ENCODE results near the gene IKZF5. TPM values are rescaled to one million over a fixed set of nuclear protein-coding genes. Genes with fewer than 3 reads are reported as not detected.
A peak's percentile ranks its signal among the peaks of the same experiment; 100 is the strongest.

The IKZF5 gene
- polyA plus RNA-seq, 1 donor = 18.2 TPM

DNA sequence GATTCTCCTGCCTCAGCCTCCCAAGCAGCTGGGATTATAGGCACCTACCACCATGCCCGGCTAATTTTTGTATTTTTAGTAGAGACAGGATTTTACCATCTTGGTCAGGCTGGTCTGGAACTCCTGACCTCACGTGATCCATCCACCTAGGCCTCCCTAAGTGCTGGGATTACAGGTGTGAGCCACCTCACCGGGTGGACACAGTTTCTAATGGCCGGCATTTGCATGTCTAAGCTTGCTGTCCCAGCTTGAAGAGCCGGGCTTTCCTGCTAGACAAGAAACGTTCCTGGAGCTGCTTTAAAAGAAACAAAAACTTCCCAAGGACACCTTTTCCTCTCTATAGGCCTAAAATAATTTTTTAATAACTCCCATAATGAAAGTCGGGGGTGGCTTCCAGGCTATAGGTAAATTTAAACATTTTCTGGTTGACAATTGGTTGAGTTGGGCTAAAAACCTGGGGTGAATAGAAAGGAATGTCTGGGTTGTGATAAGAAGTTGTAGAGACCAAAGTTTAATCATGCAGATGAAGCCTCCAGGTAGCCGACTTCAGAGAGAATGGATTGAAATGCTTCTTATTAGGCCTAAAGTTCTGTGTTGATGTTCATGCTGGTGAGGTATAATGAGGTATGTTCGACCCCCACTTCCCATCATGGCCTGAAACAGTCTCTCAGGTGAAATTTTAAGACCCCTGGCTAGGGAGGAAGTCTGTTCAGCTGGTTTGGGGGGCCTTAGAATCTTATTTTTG lies 9.0 kb upstream of the IKZF5 start:
- no peaks in the 10 kb centered on the region for H3K9me3 ChIP-seq (ENCODE audit: control insufficient read depth, low read depth, low read length)
- H3K4me1 ChIP-seq (ENCODE audit: control insufficient read depth, insufficient read depth, low read length) = no peaks in the 10 kb centered on the region
- H3K27me3 ChIP-seq (ENCODE audit: control insufficient read depth, insufficient read depth, low read length) = no peaks in the 10 kb centered on the region
- no peak for DNase-seq
- H3K4me3 ChIP-seq (ENCODE audit: low read length) = no peak overlapping the region
- H3K36me3 ChIP-seq (ENCODE audit: control insufficient read depth, insufficient read depth, low read length) = no peaks in the 10 kb centered on the region
- WGBS (ENCODE audit: insufficient coverage, low lambda C conversion rate) = 17% methylated on average over 1 of the region's 9 CpGs
- H3K27ac ChIP-seq (ENCODE audit: low read length) = no peak overlapping the region

DNA sequence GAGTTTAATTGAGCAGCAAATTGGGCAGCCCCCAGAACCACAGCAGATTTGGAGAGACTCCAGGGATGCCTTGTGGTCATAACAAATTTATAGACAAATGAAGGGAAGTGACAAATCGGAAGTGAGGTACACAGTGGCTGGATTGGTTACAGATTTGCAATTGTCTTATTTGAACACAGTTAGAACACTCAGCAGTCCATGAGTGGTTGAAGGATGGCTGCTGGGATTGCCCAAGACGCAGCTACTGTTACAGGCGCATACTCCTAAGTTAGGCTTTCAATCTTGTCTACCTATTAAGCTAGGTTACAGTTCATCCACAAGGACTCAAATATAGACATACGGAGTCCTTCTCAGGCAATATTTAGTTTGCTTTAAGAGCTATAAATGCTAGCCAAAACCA lies 7.6 kb upstream of the IKZF5 start:
- no peak for DNase-seq
- H3K36me3 ChIP-seq (ENCODE audit: control insufficient read depth, insufficient read depth, low read length) = no peaks in the 10 kb centered on the region
- H3K4me1 ChIP-seq (ENCODE audit: control insufficient read depth, insufficient read depth, low read length) = no peaks in the 10 kb centered on the region
- no peak overlapping the region for H3K27ac ChIP-seq (ENCODE audit: low read length)
- 100% methylated on average over 2 of the region's 4 CpGs for WGBS (ENCODE audit: insufficient coverage, low lambda C conversion rate)
- no peak overlapping the region for H3K4me3 ChIP-seq (ENCODE audit: low read length)
- no peaks in the 10 kb centered on the region for H3K9me3 ChIP-seq (ENCODE audit: control insufficient read depth, low read depth, low read length)
- no peaks in the 10 kb centered on the region for H3K27me3 ChIP-seq (ENCODE audit: control insufficient read depth, insufficient read depth, low read length)

DNA sequence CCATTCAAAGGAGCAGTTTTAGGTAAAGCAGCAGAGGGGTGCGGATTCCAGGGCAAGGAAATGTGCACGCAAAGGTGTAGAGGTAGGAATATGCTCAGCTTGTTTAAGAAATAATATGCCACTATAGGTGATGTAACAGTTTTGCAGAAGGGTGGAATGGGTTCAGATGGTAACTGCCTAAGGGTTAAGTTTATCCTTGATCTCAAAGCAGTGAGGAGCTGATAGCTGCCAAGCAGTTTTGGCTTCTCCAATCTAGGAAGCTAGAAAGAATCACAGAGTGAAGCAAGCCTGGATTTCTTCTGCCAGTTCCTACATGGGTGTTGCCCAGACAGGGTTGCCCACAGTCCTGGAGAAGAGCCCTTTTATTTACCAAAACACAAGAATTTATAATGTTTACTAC lies 6.2 kb upstream of the IKZF5 start:
- no CpG with 5 or more reads among the region's 2 CpGs for WGBS (ENCODE audit: insufficient coverage, low lambda C conversion rate)

DNA sequence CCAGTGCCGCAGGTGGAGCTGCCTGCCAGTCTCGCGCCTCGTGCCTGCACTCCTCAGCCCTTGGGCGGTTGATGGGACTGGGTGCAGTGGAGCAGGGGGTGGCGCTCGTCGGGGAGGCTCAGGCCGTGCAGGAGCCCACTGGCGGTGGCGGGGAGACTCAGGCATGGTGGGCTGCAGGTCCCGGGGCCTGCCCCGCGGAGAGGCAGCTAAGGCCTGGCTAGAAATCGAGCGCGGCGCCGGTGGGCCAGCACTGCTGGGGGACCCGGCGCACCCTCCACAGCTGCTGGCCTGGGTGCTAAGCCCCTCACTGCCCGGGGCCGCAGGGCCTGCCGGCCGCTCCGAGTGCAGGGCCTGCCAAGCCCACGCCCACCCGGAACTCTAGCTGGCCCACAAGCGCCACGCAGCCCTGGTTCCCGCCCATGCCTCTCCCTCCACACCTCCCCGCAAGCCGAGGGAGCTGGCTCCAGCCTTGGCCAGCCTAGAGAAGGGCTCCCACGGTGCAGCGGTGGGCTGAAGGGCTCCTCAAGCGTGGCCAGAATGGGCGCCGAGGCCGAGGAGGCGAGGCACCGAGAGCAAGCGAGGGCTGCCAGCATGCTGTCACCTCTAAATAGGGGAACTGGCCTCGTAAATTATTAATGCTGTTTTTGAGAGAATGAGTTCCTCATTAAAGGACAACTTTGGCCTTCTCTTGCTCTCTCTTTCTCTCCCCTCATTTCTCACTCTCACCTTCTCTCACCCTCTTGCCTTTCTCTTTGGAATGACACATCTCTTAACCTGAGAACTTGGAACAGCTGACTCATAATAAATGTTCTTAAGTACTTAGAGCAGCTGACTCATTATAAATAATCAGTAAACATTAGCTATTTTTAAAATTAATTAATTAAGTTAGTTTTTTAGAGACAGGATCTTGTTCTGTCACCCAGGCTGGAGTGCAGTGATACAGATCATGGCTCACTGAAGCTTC lies 5.1 kb upstream of the IKZF5 start:
- WGBS (ENCODE audit: insufficient coverage, low lambda C conversion rate) = no CpG with 5 or more reads among the region's 43 CpGs
- DNase-seq = no peak
- no peak overlapping the region for H3K27ac ChIP-seq (ENCODE audit: low read length)

More for the DNA sequence above, 6.2 kb upstream of the IKZF5 start:
- no peak overlapping the region for H3K4me3 ChIP-seq (ENCODE audit: low read length)
- H3K9me3 ChIP-seq (ENCODE audit: control insufficient read depth, low read depth, low read length) = no peaks in the 10 kb centered on the region
- H3K27me3 ChIP-seq (ENCODE audit: control insufficient read depth, insufficient read depth, low read length) = no peaks in the 10 kb centered on the region
- H3K4me1 ChIP-seq (ENCODE audit: control insufficient read depth, insufficient read depth, low read length) = peaks cover 4% of the 10 kb centered on the region
- no peaks in the 10 kb centered on the region for H3K36me3 ChIP-seq (ENCODE audit: control insufficient read depth, insufficient read depth, low read length)
- no peak overlapping the region for H3K27ac ChIP-seq (ENCODE audit: low read length)
- DNase-seq = no peak

DNA sequence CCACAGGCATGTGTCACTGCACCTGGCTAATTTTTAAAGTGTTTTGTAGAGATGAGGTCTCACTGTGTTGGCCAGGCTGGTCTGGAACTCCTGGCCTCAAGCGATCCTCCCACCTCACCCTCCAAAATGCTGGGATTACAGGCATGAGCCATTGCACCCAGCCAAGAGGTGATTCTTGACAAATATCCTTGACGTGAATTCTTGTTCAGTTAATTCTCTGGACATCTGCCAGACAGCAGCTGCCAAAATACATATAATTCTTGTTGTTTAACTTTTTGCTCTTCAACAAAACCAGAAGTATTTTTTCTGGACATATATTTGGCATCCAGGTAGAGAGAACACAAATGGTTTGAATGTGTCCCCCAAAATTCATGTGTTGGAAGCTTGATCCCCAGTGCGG lies 3.4 kb upstream of the IKZF5 start:
- no peak overlapping the region for H3K27ac ChIP-seq (ENCODE audit: low read length)
- no peaks in the 10 kb centered on the region for H3K27me3 ChIP-seq (ENCODE audit: control insufficient read depth, insufficient read depth, low read length)
- no CpG with 5 or more reads among the region's 3 CpGs for WGBS (ENCODE audit: insufficient coverage, low lambda C conversion rate)
- no peaks in the 10 kb centered on the region for H3K36me3 ChIP-seq (ENCODE audit: control insufficient read depth, insufficient read depth, low read length)
- no peaks in the 10 kb centered on the region for H3K9me3 ChIP-seq (ENCODE audit: control insufficient read depth, low read depth, low read length)
- H3K4me3 ChIP-seq (ENCODE audit: low read length) = no peak overlapping the region
- DNase-seq = no peak
- H3K4me1 ChIP-seq (ENCODE audit: control insufficient read depth, insufficient read depth, low read length) = peaks cover 10% of the 10 kb centered on the region

More for the DNA sequence above, 5.1 kb upstream of the IKZF5 start:
- H3K36me3 ChIP-seq (ENCODE audit: control insufficient read depth, insufficient read depth, low read length) = no peaks in the 10 kb centered on the region
- H3K4me1 ChIP-seq (ENCODE audit: control insufficient read depth, insufficient read depth, low read length) = peaks cover 5% of the 10 kb centered on the region
- no peaks in the 10 kb centered on the region for H3K27me3 ChIP-seq (ENCODE audit: control insufficient read depth, insufficient read depth, low read length)
- H3K9me3 ChIP-seq (ENCODE audit: control insufficient read depth, low read depth, low read length) = no peaks in the 10 kb centered on the region
- H3K4me3 ChIP-seq (ENCODE audit: low read length) = no peak overlapping the region

DNA sequence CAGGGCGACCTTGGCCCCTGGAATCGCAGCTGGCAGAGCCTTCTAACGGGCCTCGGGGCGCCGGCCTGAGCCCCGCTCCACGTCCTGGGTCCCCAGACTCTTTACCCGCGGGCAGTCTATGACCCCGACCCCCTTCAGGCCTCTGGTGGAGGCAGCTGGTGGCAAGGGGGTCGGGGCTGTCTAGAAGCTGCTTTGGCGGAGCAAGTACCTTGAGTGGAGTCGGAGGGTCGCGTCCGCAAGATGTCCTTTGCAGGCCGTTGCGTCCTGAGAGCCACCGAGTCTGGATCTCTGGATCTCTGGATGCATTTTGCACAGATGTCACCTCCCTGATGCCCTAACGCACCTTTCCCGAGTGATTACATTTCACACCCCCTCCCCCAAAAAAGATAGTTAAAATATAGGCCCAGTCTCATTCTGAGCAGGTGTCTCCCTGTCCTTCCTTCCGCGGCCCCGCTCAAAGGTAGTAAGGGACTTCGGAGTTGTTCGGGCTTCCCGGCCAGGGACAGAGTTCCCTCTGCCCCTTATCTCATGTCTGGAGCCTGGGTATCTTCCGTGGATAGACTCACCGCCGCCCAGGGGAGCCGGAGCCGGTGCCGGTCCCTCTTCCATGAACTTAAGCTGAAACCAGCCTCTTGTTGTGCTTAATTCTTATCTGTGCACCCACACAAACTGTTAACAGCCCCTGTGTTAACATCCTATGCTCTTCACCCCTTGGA lies 668 bp upstream of the IKZF5 start:
- Histone ChIP-seq H3K36me3 (ENCODE audit: control insufficient read depth, insufficient read depth, low read length) (no peaks in the 10 kb centered on the region), H3K27me3 (ENCODE audit: control insufficient read depth, insufficient read depth, low read length) (no peaks in the 10 kb centered on the region), H3K9me3 (ENCODE audit: control insufficient read depth, low read depth, low read length) (no peaks in the 10 kb centered on the region), H3K4me3 (ENCODE audit: low read length) (peak overlapping the region; percentile 97), H3K4me1 (ENCODE audit: control insufficient read depth, insufficient read depth, low read length) (peaks cover 10% of the 10 kb centered on the region), H3K27ac (ENCODE audit: low read length) (peak overlapping the region; percentile 44)
- DNase-seq = peak; percentile 13 to 62
- no CpG with 5 or more reads among the region's 34 CpGs for WGBS (ENCODE audit: insufficient coverage, low lambda C conversion rate)

DNA sequence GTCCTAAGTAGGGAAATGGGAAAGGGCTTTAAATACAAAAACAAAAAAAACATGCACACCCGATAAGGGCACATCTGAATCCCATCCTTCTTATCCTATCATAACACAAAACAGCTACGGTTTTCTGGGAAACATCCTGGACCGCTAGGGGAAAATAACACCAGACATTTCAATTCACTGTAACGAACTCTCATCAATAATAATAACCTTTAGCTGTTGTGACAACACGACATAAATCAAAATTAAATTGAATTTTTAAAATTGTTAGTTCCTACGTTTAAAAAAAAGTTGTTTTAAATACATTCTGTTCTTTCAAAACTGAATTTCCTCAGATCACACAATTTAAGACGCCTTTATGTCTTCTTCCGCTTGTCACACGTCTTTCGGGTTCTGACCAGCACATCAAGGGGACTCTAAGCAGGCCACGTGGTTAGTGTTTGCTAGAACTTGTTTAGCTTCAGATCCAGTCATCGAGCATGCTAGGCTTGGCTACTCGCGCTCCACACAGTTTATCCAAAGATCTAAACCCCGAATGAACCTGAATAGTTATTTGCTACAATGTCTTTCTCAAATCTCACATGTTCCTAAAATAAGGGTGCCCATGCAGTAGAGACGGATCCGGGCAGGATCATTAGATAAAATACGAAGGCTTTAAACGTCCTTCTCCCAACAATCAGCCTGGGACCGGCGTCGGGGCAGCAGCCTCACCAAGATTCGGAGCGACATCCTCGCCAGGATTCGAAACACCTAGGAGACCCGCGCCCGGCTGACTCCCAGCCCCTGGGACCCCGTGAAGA lies 839 bp downstream of the IKZF5 start:
- Histone ChIP-seq H3K36me3 (ENCODE audit: control insufficient read depth, insufficient read depth, low read length) (no peaks in the 10 kb centered on the region), H3K9me3 (ENCODE audit: control insufficient read depth, low read depth, low read length) (no peaks in the 10 kb centered on the region), H3K4me3 (ENCODE audit: low read length) (peak overlapping the region; percentile 97), H3K27me3 (ENCODE audit: control insufficient read depth, insufficient read depth, low read length) (no peaks in the 10 kb centered on the region), H3K27ac (ENCODE audit: low read length) (peak overlapping the region; percentile 87), H3K4me1 (ENCODE audit: control insufficient read depth, insufficient read depth, low read length) (peaks cover 10% of the 10 kb centered on the region)
- WGBS (ENCODE audit: insufficient coverage, low lambda C conversion rate) = 18% methylated on average over 5 of the region's 30 CpGs
- DNase-seq = peak; percentile 12 to 47

DNA sequence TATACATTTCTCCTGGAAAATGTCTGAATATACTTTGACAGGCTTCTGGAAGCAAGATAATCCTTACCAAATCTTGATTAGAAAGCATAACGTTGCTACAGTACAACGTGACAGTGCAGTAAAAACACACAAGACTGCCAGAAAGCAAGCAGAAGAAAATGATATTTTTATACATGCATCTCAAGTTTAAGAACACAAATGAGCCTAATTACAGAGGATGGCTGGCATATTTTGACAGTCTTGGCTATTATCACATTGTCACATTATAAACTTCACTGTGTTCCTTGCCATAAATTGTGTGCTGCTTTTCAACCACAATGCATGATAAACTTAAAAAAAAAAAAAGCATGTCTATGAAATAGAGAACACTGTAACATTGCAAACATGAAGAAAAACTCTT lies 4.3 kb downstream of the IKZF5 start:
- Histone ChIP-seq H3K4me1 (ENCODE audit: control insufficient read depth, insufficient read depth, low read length) (peaks cover 5% of the 10 kb centered on the region), H3K9me3 (ENCODE audit: control insufficient read depth, low read depth, low read length) (no peaks in the 10 kb centered on the region), H3K27me3 (ENCODE audit: control insufficient read depth, insufficient read depth, low read length) (no peaks in the 10 kb centered on the region), H3K4me3 (ENCODE audit: low read length) (no peak overlapping the region), H3K36me3 (ENCODE audit: control insufficient read depth, insufficient read depth, low read length) (no peaks in the 10 kb centered on the region), H3K27ac (ENCODE audit: low read length) (no peak overlapping the region)
- WGBS (ENCODE audit: insufficient coverage, low lambda C conversion rate) = no CpG with 5 or more reads among the region's 2 CpGs
- DNase-seq = no peak

DNA sequence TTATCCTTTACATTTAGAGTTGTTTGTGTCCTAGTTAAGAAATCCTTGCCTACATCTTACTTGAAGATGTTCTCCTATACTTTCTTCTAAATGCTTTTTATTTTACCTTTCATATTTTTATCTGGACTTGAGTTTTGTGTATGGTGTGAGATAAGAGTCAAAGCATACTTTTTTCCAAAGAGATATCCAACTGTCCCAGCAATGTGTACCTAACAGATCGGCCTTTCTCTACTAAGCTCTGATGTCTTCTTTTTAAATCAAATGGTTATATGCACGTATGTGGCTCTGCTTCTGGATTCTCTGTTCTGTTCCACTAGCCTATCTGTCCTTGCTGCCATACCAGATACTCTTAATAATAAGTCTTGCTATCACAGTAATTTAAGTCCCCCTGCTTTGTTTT lies 7.2 kb downstream of the IKZF5 start:
- H3K4me1 ChIP-seq (ENCODE audit: control insufficient read depth, insufficient read depth, low read length) = no peaks in the 10 kb centered on the region
- H3K27ac ChIP-seq (ENCODE audit: low read length) = no peak overlapping the region
- DNase-seq = no peak
- peaks cover 16% of the 10 kb centered on the region for H3K36me3 ChIP-seq (ENCODE audit: control insufficient read depth, insufficient read depth, low read length)
- H3K4me3 ChIP-seq (ENCODE audit: low read length) = no peak overlapping the region
- no peaks in the 10 kb centered on the region for H3K27me3 ChIP-seq (ENCODE audit: control insufficient read depth, insufficient read depth, low read length)
- WGBS (ENCODE audit: insufficient coverage, low lambda C conversion rate) = no CpG with 5 or more reads among the region's 2 CpGs
- H3K9me3 ChIP-seq (ENCODE audit: control insufficient read depth, low read depth, low read length) = no peaks in the 10 kb centered on the region
